Loucy (cell line): ENCODE results near the gene ACAA2.

Source experiments
- EZH2phosphoT487 ChIP-seq: fragments of 200-600 bp; IDR thresholded peaks from 2 replicates; pipeline ENCODE4 v1.6.1; 2018; ENCODE audit warnings: antibody characterized with exemption, mild to moderate bottlenecking, moderate library complexity, borderline replicate concordance
- TF ChIP-seq, protein P1 (sequence below): fragments of 200-600 bp; sonication (generic); conservative IDR thresholded peaks from 2 replicates; pipeline ENCODE4 v1.5.1; 2014; ENCODE audit warnings: mild to moderate bottlenecking, antibody characterized with exemption, low read length

DNA sequence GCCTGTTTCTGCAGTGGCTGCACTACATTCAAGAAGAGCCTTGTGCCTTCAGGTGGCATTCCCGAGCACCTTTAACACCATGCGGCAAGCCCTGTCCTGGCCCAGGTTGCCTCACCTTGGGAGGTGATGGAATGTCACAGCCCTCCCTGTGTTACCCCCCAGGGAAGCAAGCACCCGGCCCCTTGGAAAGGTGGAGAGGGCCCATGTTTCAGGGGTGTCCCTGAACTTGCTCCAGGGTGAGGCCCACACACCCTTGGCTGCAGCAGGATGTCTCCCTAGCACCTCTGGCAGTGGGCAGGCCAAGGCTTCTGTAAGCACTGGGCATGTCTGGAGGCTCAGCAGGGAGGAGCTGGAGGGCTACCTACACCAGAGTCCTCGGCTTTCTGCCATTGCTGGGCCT lies 29.3 kb upstream of the ACAA2 start:
- TF ChIP-seq, protein P1, sequence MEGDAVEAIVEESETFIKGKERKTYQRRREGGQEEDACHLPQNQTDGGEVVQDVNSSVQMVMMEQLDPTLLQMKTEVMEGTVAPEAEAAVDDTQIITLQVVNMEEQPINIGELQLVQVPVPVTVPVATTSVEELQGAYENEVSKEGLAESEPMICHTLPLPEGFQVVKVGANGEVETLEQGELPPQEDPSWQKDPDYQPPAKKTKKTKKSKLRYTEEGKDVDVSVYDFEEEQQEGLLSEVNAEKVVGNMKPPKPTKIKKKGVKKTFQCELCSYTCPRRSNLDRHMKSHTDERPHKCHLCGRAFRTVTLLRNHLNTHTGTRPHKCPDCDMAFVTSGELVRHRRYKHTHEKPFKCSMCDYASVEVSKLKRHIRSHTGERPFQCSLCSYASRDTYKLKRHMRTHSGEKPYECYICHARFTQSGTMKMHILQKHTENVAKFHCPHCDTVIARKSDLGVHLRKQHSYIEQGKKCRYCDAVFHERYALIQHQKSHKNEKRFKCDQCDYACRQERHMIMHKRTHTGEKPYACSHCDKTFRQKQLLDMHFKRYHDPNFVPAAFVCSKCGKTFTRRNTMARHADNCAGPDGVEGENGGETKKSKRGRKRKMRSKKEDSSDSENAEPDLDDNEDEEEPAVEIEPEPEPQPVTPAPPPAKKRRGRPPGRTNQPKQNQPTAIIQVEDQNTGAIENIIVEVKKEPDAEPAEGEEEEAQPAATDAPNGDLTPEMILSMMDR: no peak
- no peak for TF ChIP-seq EZH2phosphoT487
